Measurements from ENCODE around the gene NCK1. TPM values are rescaled to one million over a fixed set of nuclear protein-coding genes. Genes with fewer than 3 reads are reported as not detected.
"Not testable (repeated sequence)": the region's sequence is repeated elsewhere in the genome, so short reads cannot be mapped to it uniquely, and the experiment has no call there.

Gene NCK1
- total RNA-seq, 1 donor: 42.6 TPM

- H3K4me3 ChIP-seq (ENCODE audit: low read depth, low read length): no peak overlapping the region
- DNase-seq (ENCODE audit: low read depth): no peak
- TF ChIP-seq, protein P1, sequence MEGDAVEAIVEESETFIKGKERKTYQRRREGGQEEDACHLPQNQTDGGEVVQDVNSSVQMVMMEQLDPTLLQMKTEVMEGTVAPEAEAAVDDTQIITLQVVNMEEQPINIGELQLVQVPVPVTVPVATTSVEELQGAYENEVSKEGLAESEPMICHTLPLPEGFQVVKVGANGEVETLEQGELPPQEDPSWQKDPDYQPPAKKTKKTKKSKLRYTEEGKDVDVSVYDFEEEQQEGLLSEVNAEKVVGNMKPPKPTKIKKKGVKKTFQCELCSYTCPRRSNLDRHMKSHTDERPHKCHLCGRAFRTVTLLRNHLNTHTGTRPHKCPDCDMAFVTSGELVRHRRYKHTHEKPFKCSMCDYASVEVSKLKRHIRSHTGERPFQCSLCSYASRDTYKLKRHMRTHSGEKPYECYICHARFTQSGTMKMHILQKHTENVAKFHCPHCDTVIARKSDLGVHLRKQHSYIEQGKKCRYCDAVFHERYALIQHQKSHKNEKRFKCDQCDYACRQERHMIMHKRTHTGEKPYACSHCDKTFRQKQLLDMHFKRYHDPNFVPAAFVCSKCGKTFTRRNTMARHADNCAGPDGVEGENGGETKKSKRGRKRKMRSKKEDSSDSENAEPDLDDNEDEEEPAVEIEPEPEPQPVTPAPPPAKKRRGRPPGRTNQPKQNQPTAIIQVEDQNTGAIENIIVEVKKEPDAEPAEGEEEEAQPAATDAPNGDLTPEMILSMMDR (IDR thresholded peaks at IDR 0.05; ENCODE audit: insufficient read depth, low read length): no peak
Observed at GRCh38 chr3:136982033-136982432, 120.0 kb downstream of the NCK1 start.

DNA sequence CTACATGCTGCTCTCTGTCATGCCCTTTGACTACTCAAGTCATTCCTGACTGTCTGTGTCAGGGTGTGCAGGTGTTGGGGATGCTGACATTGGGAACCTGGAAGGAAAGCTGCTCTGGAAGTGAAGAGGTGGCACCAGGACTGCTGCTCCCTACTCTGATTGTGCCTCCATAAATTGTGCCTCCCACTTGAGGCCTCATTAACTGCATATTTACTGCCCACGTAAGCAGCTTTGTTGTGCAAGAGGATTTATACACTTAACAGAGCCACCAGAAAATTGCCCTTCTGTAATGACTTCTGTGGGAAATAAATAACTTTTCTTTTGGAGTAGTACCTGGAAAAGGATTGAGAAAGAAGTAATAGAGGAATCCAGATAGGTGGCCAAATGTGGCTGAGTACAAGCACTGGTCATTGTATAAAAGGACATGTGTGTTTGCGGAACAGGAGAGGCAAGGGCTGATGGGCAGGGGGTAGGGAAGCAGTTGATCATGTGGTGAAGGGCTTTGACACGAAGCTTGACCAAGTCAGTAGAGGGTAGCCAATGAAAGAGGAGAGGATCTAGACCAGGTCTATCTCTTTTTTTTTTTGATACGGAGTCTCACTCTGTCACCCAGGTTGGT lies 120.6 kb downstream of the NCK1 start:
- TF ChIP-seq, protein P1 (IDR thresholded peaks at IDR 0.05; ENCODE audit: insufficient read depth, low read length): no peak
- no peak overlapping the region for H3K4me3 ChIP-seq (ENCODE audit: low read depth, low read length)
- DNase-seq (ENCODE audit: low read depth): no peak

DNA sequence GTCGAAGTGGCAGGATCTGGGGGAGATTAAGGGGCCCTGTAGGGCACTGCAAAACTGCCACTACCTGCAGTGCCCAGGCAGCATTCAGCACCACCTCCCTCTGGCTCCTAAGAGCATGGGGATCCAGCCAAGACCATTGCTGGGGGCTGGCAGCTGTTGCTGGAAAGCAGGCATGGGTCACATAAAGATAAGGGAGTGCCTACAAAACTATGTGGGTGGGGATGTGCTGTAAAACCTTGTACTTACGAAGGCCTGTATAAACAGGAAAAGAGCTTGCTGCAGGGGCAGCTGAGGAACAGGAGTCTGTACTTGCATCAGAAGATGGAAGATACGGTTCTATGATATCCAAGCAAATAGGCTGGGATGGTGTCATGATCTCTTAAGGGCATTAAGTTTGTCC lies 122.8 kb downstream of the NCK1 start:
- peak; percentile 73 for DNase-seq (ENCODE audit: low read depth)
- TF ChIP-seq, protein P1 (IDR thresholded peaks at IDR 0.05; ENCODE audit: insufficient read depth, low read length): no peak
- H3K4me3 ChIP-seq (ENCODE audit: low read depth, low read length): no peak overlapping the region

DNA sequence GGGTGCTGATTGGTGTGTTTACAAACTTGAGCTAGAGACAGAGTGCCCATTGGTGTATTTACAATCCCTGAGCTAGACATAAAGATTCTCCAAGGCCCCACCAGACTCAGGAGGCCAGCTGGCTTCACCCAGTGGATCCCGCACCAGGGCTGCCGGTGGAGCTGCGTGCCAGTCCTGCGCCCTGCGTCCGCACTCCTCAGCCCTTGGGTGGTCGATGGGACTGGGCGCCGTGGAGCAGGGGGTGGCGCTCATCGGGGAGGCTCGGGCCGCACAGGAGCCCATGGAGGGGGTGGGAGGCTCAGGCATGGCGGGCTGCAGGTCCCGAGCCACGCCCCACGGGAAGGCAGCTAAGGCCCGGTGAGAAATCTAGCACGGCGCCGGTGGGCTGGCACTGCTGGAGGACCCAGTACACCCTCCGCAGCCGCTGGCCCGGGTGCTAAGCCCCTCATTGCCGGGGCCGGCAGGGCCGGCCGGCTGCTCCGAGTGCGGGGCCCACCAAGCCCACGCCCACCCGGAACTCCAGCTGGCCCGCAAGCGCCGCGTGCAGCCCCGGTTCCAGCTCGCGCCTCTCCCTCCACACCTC lies 125.5 kb downstream of the NCK1 start:
- DNase-seq (ENCODE audit: low read depth); H3K4me3 ChIP-seq (ENCODE audit: low read depth, low read length): not testable (repeated sequence)

DNA sequence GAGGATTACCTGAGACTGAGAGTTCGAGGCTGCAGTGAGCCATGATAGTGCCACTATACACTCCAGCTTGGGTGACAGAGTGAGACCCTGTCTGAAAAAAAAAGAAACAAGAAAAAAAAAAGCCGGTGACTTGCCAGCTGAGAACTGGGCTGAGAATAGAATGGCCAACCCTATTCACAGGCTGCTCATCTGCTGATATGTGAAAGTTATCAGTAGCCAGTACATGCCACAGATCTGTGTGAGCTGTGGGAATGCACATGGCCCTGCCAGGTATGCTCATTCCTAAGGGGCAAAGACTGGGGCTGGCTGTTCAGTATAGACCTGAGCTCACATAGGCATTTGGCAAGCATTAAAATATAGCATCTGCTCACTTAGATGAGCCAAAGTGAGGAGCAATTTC lies 126.6 kb downstream of the NCK1 start:
- TF ChIP-seq, protein P1 (IDR thresholded peaks at IDR 0.05; ENCODE audit: insufficient read depth, low read length): no peak
- no peak overlapping the region for H3K4me3 ChIP-seq (ENCODE audit: low read depth, low read length)
- no peak for DNase-seq (ENCODE audit: low read depth)

GRCh38 chr3:136989781-136990524 lies 127.9 kb downstream of the NCK1 start:
- no peak for DNase-seq (ENCODE audit: low read depth)
- TF ChIP-seq, protein P1 (IDR thresholded peaks at IDR 0.05; ENCODE audit: insufficient read depth, low read length): no peak
- H3K4me3 ChIP-seq (ENCODE audit: low read depth, low read length): no peak overlapping the region

GRCh38 chr3:136990826-136991225 lies 128.8 kb downstream of the NCK1 start:
- DNase-seq (ENCODE audit: low read depth): no peak
- H3K4me3 ChIP-seq (ENCODE audit: low read depth, low read length): no peak overlapping the region
- TF ChIP-seq, protein P1 (IDR thresholded peaks at IDR 0.05; ENCODE audit: insufficient read depth, low read length): no peak
